ENCODE results near the gene SLTM.
"Not testable (repeated sequence)": the region's sequence is repeated elsewhere in the genome, so short reads cannot be mapped to it uniquely, and the experiment has no call there.

The SLTM gene

GRCh38 chr15:58926823-58927222, 6.7 kb downstream of the SLTM start:
- DNase-seq, result no peak

- no peak for DNase-seq
Observed at GRCh38 chr15:58924327-58924726, 9.2 kb downstream of the SLTM start.

- DNase-seq, result no peak
Observed at GRCh38 chr15:58923696-58924300, 9.7 kb downstream of the SLTM start.

- DNase-seq, result peak in 1 of 6 experiments; percentile 7
Observed at GRCh38 chr15:58923284-58923683, 10.2 kb downstream of the SLTM start.

GRCh38 chr15:58921267-58921790, 12.2 kb downstream of the SLTM start:
- DNase-seq, result no peak

- not testable (repeated sequence) for DNase-seq
Observed at GRCh38 chr15:58920447-58920846, 13.0 kb downstream of the SLTM start.

GRCh38 chr15:58919232-58919631, 14.2 kb downstream of the SLTM start:
- no peak for DNase-seq

GRCh38 chr15:58918239-58918638, 15.2 kb downstream of the SLTM start:
- DNase-seq, result no peak

GRCh38 chr15:58917613-58918129, 15.8 kb downstream of the SLTM start:
- DNase-seq, result not testable (repeated sequence)

GRCh38 chr15:58916962-58917361, 16.5 kb downstream of the SLTM start:
- no peak for DNase-seq

GRCh38 chr15:58910456-58910855, 23.0 kb downstream of the SLTM start:
- no peak for DNase-seq

GRCh38 chr15:58909616-58910015, 23.9 kb downstream of the SLTM start:
- DNase-seq, result no peak

GRCh38 chr15:58908550-58909309, 24.7 kb downstream of the SLTM start:
- peak in 1 of 6 experiments; percentile 8 for DNase-seq

GRCh38 chr15:58900631-58901030, 32.8 kb downstream of the SLTM start:
- DNase-seq, result no peak

GRCh38 chr15:58898150-58898680, 35.3 kb downstream of the SLTM start:
- no peak for DNase-seq

GRCh38 chr15:58889363-58889762, 44.1 kb downstream of the SLTM start:
- no peak for DNase-seq

- no peak for DNase-seq
Observed at GRCh38 chr15:58886921-58887320, 46.6 kb downstream of the SLTM start.

GRCh38 chr15:58883926-58884325, 49.6 kb downstream of the SLTM start:
- not testable (repeated sequence) for DNase-seq

GRCh38 chr15:58882243-58882642, 51.2 kb downstream of the SLTM start:
- no peak for DNase-seq

GRCh38 chr15:58880320-58880719, 53.2 kb downstream of the SLTM start:
- DNase-seq, result no peak

- no peak for DNase-seq
Observed at GRCh38 chr15:58877999-58878825, 55.3 kb downstream of the SLTM start.

GRCh38 chr15:58876306-58877106, 57.0 kb downstream of the SLTM start:
- no peak for DNase-seq
